ENCODE results near the gene GCSH. TPM values are rescaled to one million over a fixed set of nuclear protein-coding genes. Genes with fewer than 3 reads are reported as not detected.

GCSH gene
- total RNA-seq, 1 experiment from 2014 or later = 36.6 TPM

DNA sequence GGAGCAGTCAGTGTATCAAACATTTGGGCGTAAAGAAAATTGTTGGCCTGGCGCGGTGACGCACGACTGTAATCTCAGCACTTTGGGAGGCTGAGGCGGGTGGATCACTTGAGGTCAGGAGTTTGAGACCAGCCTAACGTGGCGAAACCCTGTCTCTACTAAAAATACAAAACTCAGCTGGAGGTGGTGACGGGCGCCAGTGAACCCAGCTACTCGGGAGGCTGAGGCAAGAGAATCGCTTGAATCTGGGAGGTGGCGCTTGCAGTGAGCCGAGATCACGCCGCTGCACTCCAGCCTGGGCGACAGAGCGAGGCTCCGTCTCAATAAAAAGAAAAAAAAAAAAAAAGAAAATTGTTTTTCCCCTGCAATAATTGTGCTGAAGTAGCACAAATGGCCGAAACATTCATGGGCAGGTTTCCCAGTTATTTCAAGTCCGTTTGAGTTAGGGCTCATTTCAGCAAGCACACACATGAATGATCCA, 1.4 kb downstream of the GCSH start:
- DNase-seq (ENCODE audit: low read depth, low spot score) (no peak), ATAC-seq (no peak)
- no TSS peak for BruUV-seq (replicated peaks)
- POLR2A ChIA-PET = interaction anchor here (0.6 kb wide), 1 partner anchor 143 kb away, joined by 6 read pairs; no protein-coding TSS in a partner anchor
- peak overlapping the region; percentile 73 for H3K27ac ChIP-seq (ENCODE audit: low read length)
- in situ Hi-C loops (cut with HindIII; ENCODE audit: low pct_unique_long_range_greater_than_20kb, low sequenced_read_pairs) (no loop called here), intact Hi-C loops (cut with micrococcal nuclease; ENCODE audit: unreplicated experiment) (no loop called here)
- no peaks in the 10 kb centered on the region for H3K9me3 ChIP-seq (ENCODE audit: control insufficient read depth, insufficient read depth, low read depth, low read length)
- H3K36me3 ChIP-seq (ENCODE audit: control insufficient read depth, insufficient read depth, low read length) = peaks cover 3% of the 10 kb centered on the region; the same call in 1 of the 2 replicates
- H3K4me1 ChIP-seq (ENCODE audit: control insufficient read depth, insufficient read depth, low read length) = peaks cover 4% of the 10 kb centered on the region; the same call in 1 of the 2 replicates
- H3K27me3 ChIP-seq (ENCODE audit: control insufficient read depth, insufficient read depth, low read length) = no peaks in the 10 kb centered on the region
- H3K4me3 ChIP-seq (ENCODE audit: low read depth in 2 of 2, low read length in 2 of 2) = peak overlapping the region; percentile 76 to 79
- no peak for TF ChIP-seq POLR2AphosphoS5 (IDR thresholded peaks at IDR 0.05; ENCODE audit: low read depth, low read length)
- TF ChIP-seq REST (IDR thresholded peaks at IDR 0.05; ENCODE audit: insufficient read depth in 1 of 2, low read depth in 2 of 2, low read length in 1 of 2) = no peak
- no peak for TF ChIP-seq TCF7L2 (IDR thresholded peaks at IDR 0.05; ENCODE audit: low read depth, low read length)
- TF ChIP-seq SIN3A (IDR thresholded peaks at IDR 0.05; ENCODE audit: borderline replicate concordance, insufficient read depth, low read depth, low read length) = no peak
- TF ChIP-seq CTCF (IDR thresholded peaks at IDR 0.05) = no peak
- CTCF ChIA-PET = no interaction called here

DNA sequence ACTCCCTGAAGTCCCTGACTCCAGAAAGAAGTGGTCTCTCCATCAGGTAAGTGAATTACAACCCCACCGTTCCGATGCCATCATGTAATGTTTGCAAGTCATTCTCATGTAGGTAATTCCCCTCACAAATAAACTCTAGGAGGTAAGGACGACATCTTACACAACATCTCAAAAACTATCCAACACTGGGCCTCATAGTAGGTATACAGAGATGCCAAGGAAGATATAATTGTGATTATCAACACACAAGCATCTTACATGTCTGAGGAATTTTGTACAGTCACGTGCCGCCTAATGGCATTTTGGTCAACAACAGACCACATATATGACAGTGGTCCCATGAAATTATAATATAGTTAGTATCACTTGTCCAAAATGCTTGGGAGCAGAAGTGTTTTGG, 7.4 kb downstream of the GCSH start:
- Histone ChIP-seq H3K27me3 (ENCODE audit: control insufficient read depth, insufficient read depth, low read length) (no peaks in the 10 kb centered on the region), H3K36me3 (ENCODE audit: control insufficient read depth, insufficient read depth, low read length) (no peaks in the 10 kb centered on the region), H3K4me3 (ENCODE audit: low read depth in 2 of 2, low read length in 2 of 2) (no peak overlapping the region), H3K9me3 (ENCODE audit: control insufficient read depth, insufficient read depth, low read depth, low read length) (no peaks in the 10 kb centered on the region), H3K4me1 (ENCODE audit: control insufficient read depth, insufficient read depth, low read length) (no peaks in the 10 kb centered on the region), H3K27ac (ENCODE audit: low read length) (no peak overlapping the region)
- in situ Hi-C loops (cut with HindIII; ENCODE audit: low pct_unique_long_range_greater_than_20kb, low sequenced_read_pairs) (no loop called here), intact Hi-C loops (cut with micrococcal nuclease; ENCODE audit: unreplicated experiment) (no loop called here)
- no peak for DNase-seq (ENCODE audit: low read depth, low spot score)
- ATAC-seq = no peak
- ChIA-PET POLR2A (no interaction called here), CTCF (no interaction called here)
- BruUV-seq (replicated peaks) = no TSS peak
- TF ChIP-seq CTCF (IDR thresholded peaks at IDR 0.05) (no peak), REST (IDR thresholded peaks at IDR 0.05; ENCODE audit: insufficient read depth in 1 of 2, low read depth in 2 of 2, low read length in 1 of 2) (no peak), SIN3A (IDR thresholded peaks at IDR 0.05; ENCODE audit: borderline replicate concordance, insufficient read depth, low read depth, low read length) (no peak), POLR2AphosphoS5 (IDR thresholded peaks at IDR 0.05; ENCODE audit: low read depth, low read length) (no peak), TCF7L2 (IDR thresholded peaks at IDR 0.05; ENCODE audit: low read depth, low read length) (no peak)
